ENCODE data around the gene HCRT. TPM values are rescaled to one million over a fixed set of nuclear protein-coding genes. Genes with fewer than 3 reads are reported as not detected.
"Not testable (repeated sequence)": the region's sequence is repeated elsewhere in the genome, so short reads cannot be mapped to it uniquely, and the experiment has no call there.

Gene HCRT
- total RNA-seq, 1 donor, result not detected

DNA sequence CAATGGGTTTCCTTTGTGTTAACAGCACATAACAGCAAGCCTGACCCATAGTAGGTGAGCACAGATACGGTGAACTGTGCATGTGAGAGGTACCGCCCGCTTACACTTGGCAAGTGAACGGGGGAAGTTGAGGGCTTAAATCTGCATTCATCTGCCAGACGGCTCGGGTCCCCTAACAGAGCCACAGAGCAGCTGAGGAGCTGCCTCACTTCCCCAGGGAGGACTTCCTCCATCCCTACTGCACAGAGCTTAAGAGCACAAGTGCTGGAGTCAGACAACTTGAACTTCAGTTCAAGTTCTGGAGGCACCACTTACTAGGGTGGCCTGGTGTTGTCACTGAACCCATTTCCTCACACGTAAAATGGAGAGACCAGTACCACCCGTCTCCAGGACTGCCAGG, 43.9 kb downstream of the HCRT start:
- Histone ChIP-seq H2AFZ (ENCODE audit: low read length) (no peak overlapping the region), H3K79me2 (ENCODE audit: insufficient read depth, low read length) (peaks cover 78% of the 10 kb centered on the region), H3K4me3 (ENCODE audit: insufficient read depth, low read length) (no peak overlapping the region), H3K27ac (ENCODE audit: low read depth, low read length) (peak overlapping the region; percentile 71), H3K27me3 (ENCODE audit: insufficient read depth, low read length) (no peaks in the 10 kb centered on the region), H3K4me1 (ENCODE audit: insufficient read depth, low read length) (peaks cover 29% of the 10 kb centered on the region), H3K36me3 (ENCODE audit: insufficient read depth, low read length) (peaks cover 13% of the 10 kb centered on the region), H3K4me2 (ENCODE audit: insufficient read depth, low read length) (peak overlapping the region; percentile 72), H3K9me3 (ENCODE audit: low read depth, low read length) (no peaks in the 10 kb centered on the region), H4K20me1 (ENCODE audit: insufficient read depth, low read length) (peaks cover 54% of the 10 kb centered on the region)
- DNase-seq (ENCODE audit: insufficient read length, low spot score, missing footprints), result no peak
- TF ChIP-seq, protein P1, sequence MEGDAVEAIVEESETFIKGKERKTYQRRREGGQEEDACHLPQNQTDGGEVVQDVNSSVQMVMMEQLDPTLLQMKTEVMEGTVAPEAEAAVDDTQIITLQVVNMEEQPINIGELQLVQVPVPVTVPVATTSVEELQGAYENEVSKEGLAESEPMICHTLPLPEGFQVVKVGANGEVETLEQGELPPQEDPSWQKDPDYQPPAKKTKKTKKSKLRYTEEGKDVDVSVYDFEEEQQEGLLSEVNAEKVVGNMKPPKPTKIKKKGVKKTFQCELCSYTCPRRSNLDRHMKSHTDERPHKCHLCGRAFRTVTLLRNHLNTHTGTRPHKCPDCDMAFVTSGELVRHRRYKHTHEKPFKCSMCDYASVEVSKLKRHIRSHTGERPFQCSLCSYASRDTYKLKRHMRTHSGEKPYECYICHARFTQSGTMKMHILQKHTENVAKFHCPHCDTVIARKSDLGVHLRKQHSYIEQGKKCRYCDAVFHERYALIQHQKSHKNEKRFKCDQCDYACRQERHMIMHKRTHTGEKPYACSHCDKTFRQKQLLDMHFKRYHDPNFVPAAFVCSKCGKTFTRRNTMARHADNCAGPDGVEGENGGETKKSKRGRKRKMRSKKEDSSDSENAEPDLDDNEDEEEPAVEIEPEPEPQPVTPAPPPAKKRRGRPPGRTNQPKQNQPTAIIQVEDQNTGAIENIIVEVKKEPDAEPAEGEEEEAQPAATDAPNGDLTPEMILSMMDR (IDR thresholded peaks at IDR 0.05; ENCODE audit: extremely low read depth, low read depth, low read length), result no peak

DNA sequence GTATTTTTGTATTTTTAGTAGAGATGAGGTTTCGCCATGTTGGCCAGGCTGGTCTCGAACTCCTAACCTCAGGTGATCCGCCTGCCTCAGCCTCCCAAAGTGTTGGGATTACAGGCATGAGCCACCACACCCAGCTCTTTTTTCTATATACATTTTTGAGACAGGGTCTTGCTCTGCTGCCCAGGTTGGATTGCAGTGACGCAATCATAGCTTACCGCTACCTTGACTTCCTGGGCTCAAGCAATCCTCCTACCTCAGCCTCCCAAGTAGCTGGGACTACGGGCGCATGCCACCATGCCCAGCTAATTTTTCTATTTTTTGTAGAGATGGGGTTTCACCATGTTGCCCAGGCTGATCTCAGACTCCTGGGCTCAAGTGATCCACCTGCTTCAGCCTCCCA, 44.6 kb downstream of the HCRT start:
- not testable (repeated sequence) for H3K9me3 ChIP-seq (ENCODE audit: low read depth, low read length); H3K4me3 ChIP-seq (ENCODE audit: insufficient read depth, low read length); DNase-seq (ENCODE audit: insufficient read length, low spot score, missing footprints); H3K27me3 ChIP-seq (ENCODE audit: insufficient read depth, low read length); H3K27ac ChIP-seq (ENCODE audit: low read depth, low read length); H3K4me2 ChIP-seq (ENCODE audit: insufficient read depth, low read length); H2AFZ ChIP-seq (ENCODE audit: low read length)
- Histone ChIP-seq H3K4me1 (ENCODE audit: insufficient read depth, low read length) (peaks cover 32% of the 10 kb centered on the region), H3K79me2 (ENCODE audit: insufficient read depth, low read length) (peaks cover 78% of the 10 kb centered on the region), H4K20me1 (ENCODE audit: insufficient read depth, low read length) (peaks cover 56% of the 10 kb centered on the region), H3K36me3 (ENCODE audit: insufficient read depth, low read length) (peaks cover 16% of the 10 kb centered on the region)

DNA sequence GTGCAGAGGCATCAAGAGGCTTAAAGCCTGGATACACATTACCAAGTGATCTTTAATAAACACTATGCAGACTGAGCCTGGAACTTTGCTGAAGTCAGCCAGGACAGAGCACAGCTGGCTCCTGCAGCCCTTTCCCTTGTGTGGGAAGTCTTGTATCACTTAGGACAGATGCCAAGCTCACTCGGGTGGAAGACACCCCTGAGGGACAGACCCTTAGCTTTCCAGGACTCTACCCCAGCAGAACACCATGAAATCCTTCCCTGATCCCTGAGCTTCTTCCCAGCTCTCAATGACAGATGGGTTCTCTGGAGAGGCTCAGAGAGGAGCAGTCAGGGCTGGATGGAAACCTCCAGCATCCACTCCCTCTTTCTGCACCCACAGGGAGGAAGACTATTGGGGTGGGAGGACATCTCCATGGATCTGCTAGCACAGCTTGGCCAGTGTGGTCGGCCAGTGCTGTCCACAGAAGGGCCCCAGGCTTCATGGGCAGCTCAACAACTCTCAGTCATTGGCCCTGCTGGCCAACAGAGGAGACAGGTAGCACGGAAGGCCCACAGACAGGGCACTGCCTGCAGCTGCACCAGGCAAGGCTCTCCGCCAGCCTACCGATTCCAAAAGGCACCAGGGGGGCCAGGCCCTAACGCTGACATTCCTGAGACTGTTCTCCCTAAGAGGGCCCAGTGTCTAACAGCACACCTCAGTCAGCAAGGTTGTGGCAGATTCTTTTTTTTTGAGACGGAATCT, 46.3 kb downstream of the HCRT start:
- DNase-seq (ENCODE audit: insufficient read length, low spot score, missing footprints), result peak; percentile 34
- TF ChIP-seq, protein P1 (IDR thresholded peaks at IDR 0.05; ENCODE audit: extremely low read depth, low read depth, low read length), result no peak
- Histone ChIP-seq H3K9me3 (ENCODE audit: low read depth, low read length) (no peaks in the 10 kb centered on the region), H3K4me1 (ENCODE audit: insufficient read depth, low read length) (peaks cover 40% of the 10 kb centered on the region), H3K79me2 (ENCODE audit: insufficient read depth, low read length) (peaks cover 83% of the 10 kb centered on the region), H4K20me1 (ENCODE audit: insufficient read depth, low read length) (peaks cover 64% of the 10 kb centered on the region), H3K27ac (ENCODE audit: low read depth, low read length) (no peak overlapping the region), H3K4me3 (ENCODE audit: insufficient read depth, low read length) (no peak overlapping the region), H3K4me2 (ENCODE audit: insufficient read depth, low read length) (no peak overlapping the region), H2AFZ (ENCODE audit: low read length) (no peak overlapping the region), H3K27me3 (ENCODE audit: insufficient read depth, low read length) (no peaks in the 10 kb centered on the region), H3K36me3 (ENCODE audit: insufficient read depth, low read length) (peaks cover 14% of the 10 kb centered on the region)

DNA sequence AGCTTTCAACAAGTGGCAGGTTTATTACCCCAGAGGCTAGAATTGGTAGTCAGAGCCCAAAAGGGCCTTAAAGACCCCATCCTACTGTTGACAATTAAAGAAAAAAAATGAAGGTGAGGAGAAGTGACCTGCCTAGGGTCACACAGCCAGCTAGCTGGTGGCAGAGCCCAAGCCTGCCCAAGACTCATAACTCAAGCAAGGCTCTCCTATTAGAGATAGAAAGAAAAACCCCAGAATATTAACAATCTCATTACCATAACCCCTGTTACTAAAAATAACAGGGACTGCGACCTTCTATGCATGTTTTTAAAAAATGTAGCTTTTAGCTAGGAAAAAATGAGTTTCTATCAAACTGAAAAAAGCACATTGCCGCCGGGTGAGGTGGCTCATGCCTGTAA, 48.6 kb downstream of the HCRT start:
- Histone ChIP-seq H3K4me3 (ENCODE audit: insufficient read depth, low read length) (no peak overlapping the region), H4K20me1 (ENCODE audit: insufficient read depth, low read length) (peaks cover 69% of the 10 kb centered on the region), H3K4me1 (ENCODE audit: insufficient read depth, low read length) (peaks cover 41% of the 10 kb centered on the region), H2AFZ (ENCODE audit: low read length) (no peak overlapping the region), H3K9me3 (ENCODE audit: low read depth, low read length) (no peaks in the 10 kb centered on the region), H3K4me2 (ENCODE audit: insufficient read depth, low read length) (no peak overlapping the region), H3K27ac (ENCODE audit: low read depth, low read length) (no peak overlapping the region), H3K36me3 (ENCODE audit: insufficient read depth, low read length) (peaks cover 13% of the 10 kb centered on the region), H3K27me3 (ENCODE audit: insufficient read depth, low read length) (no peaks in the 10 kb centered on the region), H3K79me2 (ENCODE audit: insufficient read depth, low read length) (peaks cover 97% of the 10 kb centered on the region)
- DNase-seq (ENCODE audit: insufficient read length, low spot score, missing footprints), result no peak
- TF ChIP-seq, protein P1 (IDR thresholded peaks at IDR 0.05; ENCODE audit: extremely low read depth, low read depth, low read length), result no peak

Measured in osteoblast (primary cell).